Stimulated activated CD8-positive, alpha-beta memory T cell treated with anti-CD3 and anti-CD28 coated beads, Interleukin-4, amount 100 ng/mL, for 1 hour (primary cell): Measurements from ENCODE around the gene TSPYL1.

ENCODE experiments used
- DNase-seq, 2 donors: peaks; one replicate each; pipeline ENCODE4 v3.0.0-alpha.2; 2020; ENCODE audit warnings: low read depth in 2 of 2, low spot score in 1 of 2

Gene TSPYL1

GRCh38 chr6:116265041-116265829 is 14.5 kb downstream of the TSPYL1 start:
- no peak for DNase-seq

- no peak for DNase-seq
Measured at GRCh38 chr6:116263353-116263752, 16.4 kb downstream of the TSPYL1 start.

- no peak for DNase-seq
Measured at GRCh38 chr6:116258520-116258919, 21.2 kb downstream of the TSPYL1 start.

- no peak for DNase-seq
Measured at GRCh38 chr6:116256694-116257093, 23.0 kb downstream of the TSPYL1 start.

- no peak for DNase-seq
Measured at GRCh38 chr6:116255246-116255800, 24.4 kb downstream of the TSPYL1 start.

GRCh38 chr6:116254297-116255056 is 25.3 kb downstream of the TSPYL1 start:
- DNase-seq, result no peak

GRCh38 chr6:116253505-116254296 is 26.0 kb downstream of the TSPYL1 start, which contains the start of gene TSPYL4:
Gene TSPYL4, minus strand, starts transcription at chr6:116254075. Its CDS starts 67 bp downstream, at chr6:116254008.
- DNase-seq, result peak; percentile 75

GRCh38 chr6:116253188-116253504 is 26.6 kb downstream of the TSPYL1 start:
- no peak for DNase-seq

- DNase-seq, result no peak
Measured at GRCh38 chr6:116251568-116252384, 28.0 kb downstream of the TSPYL1 start.

GRCh38 chr6:116248577-116248976 is 31.2 kb downstream of the TSPYL1 start:
- DNase-seq, result no peak

- DNase-seq, result no peak
Measured at GRCh38 chr6:116247285-116247684, 32.4 kb downstream of the TSPYL1 start.

GRCh38 chr6:116246089-116246488 is 33.6 kb downstream of the TSPYL1 start:
- no peak for DNase-seq

- no peak for DNase-seq
Measured at GRCh38 chr6:116244284-116244683, 35.4 kb downstream of the TSPYL1 start.

GRCh38 chr6:116239856-116240255 is 39.9 kb downstream of the TSPYL1 start:
- no peak for DNase-seq

- DNase-seq, result no peak
Measured at GRCh38 chr6:116239256-116239655, 40.5 kb downstream of the TSPYL1 start.

GRCh38 chr6:116238083-116238482 is 41.6 kb downstream of the TSPYL1 start:
- DNase-seq, result no peak

GRCh38 chr6:116234689-116235088 is 45.0 kb downstream of the TSPYL1 start:
- no peak for DNase-seq

- no peak for DNase-seq
Measured at GRCh38 chr6:116229287-116229913, 50.3 kb downstream of the TSPYL1 start.
